HEK293 (cell line): ENCODE results near the gene ZSCAN9.

ENCODE experiments used
- BCL11B ChIP-seq: fragments of 450-650 bp; formaldehyde crosslinking; IDR thresholded peaks from 2 replicates; pipeline ENCODE4 v1.5.1; 2016; ENCODE audit warnings: low read depth, missing biosample characterization, missing genetic modification characterization
- GLIS1 ChIP-seq: fragments of 450-650 bp; formaldehyde crosslinking; IDR thresholded peaks from 2 replicates; pipeline ENCODE4 v1.5.1; 2016; ENCODE audit warnings: missing biosample characterization, missing genetic modification characterization
- HIC1 ChIP-seq: fragments of 450-650 bp; formaldehyde crosslinking; IDR thresholded peaks from 2 replicates; pipeline ENCODE4 v1.5.1; 2016; ENCODE audit warnings: missing biosample characterization, missing genetic modification characterization
- HOXA7 ChIP-seq: sonication (generic); formaldehyde crosslinking; IDR thresholded peaks from 2 replicates; pipeline ENCODE4 v1.8.1; 2022; ENCODE audit warnings: missing genetic modification reagents, borderline replicate concordance
- INSM2 ChIP-seq: fragments of 450-650 bp; formaldehyde crosslinking; IDR thresholded peaks from 2 replicates; pipeline ENCODE4 v1.5.1; 2016; ENCODE audit warnings: missing biosample characterization, missing genetic modification characterization
- PBX3 ChIP-seq: sonication (generic); formaldehyde crosslinking; IDR thresholded peaks from 2 replicates; pipeline ENCODE4 v1.8.1; 2022; ENCODE audit warnings: mild to moderate bottlenecking, moderate library complexity, missing genetic modification reagents
- ZBTB11 ChIP-seq: fragments of 450-650 bp; formaldehyde crosslinking; conservative IDR thresholded peaks from 2 replicates; pipeline ENCODE4 v1.5.1; 2016; ENCODE audit warnings: low read depth, missing biosample characterization, missing genetic modification characterization
- ZBTB21 ChIP-seq: fragments of 450-650 bp; formaldehyde crosslinking; IDR thresholded peaks from 2 replicates; pipeline ENCODE4 v1.5.1; 2017; ENCODE audit warnings: missing biosample characterization, missing genetic modification characterization
- ZBTB44 ChIP-seq: fragments of 450-650 bp; IDR thresholded peaks from 2 replicates; pipeline ENCODE4 v1.5.1; 2018; ENCODE audit warnings: missing biosample characterization, mild to moderate bottlenecking, missing genetic modification characterization
- ZBTB48 ChIP-seq: fragments of 450-650 bp; formaldehyde crosslinking; IDR thresholded peaks from 2 replicates; pipeline ENCODE4 v1.5.1; 2016; ENCODE audit warnings: missing biosample characterization, missing genetic modification characterization
- ZNF138 ChIP-seq: fragments of 450-650 bp; formaldehyde crosslinking; IDR thresholded peaks from 2 replicates; pipeline ENCODE4 v1.5.1; 2016; ENCODE audit warnings: missing biosample characterization, missing genetic modification characterization, borderline replicate concordance
- ZNF19 ChIP-seq: fragments of 450-650 bp; formaldehyde crosslinking; IDR thresholded peaks from 2 replicates; pipeline ENCODE4; 2016; ENCODE audit warnings: missing biosample characterization, missing genetic modification characterization, low read depth
- ZNF2 ChIP-seq: fragments of 450-650 bp; formaldehyde crosslinking; IDR thresholded peaks from 2 replicates; pipeline ENCODE4 v1.5.1; 2016; ENCODE audit warnings: missing biosample characterization, missing genetic modification characterization
- ZNF292 ChIP-seq: fragments of 450-650 bp; formaldehyde crosslinking; IDR thresholded peaks from 2 replicates; pipeline ENCODE4 v1.5.1; 2016; ENCODE audit warnings: low read depth, missing biosample characterization, missing genetic modification characterization, borderline replicate concordance
- ZNF311 ChIP-seq: fragments of 450-650 bp; formaldehyde crosslinking; IDR thresholded peaks from 2 replicates; pipeline ENCODE4 v1.5.1; 2017; ENCODE audit warnings: missing biosample characterization, missing genetic modification characterization, borderline replicate concordance
- ZNF488 ChIP-seq: fragments of 450-650 bp; formaldehyde crosslinking; IDR thresholded peaks from 2 replicates; pipeline ENCODE4 v1.5.1; 2016; ENCODE audit warnings: missing biosample characterization, missing genetic modification characterization
- ZNF521 ChIP-seq: fragments of 450-650 bp; formaldehyde crosslinking; IDR thresholded peaks from 2 replicates; pipeline ENCODE4 v1.5.1; 2017; ENCODE audit warnings: missing biosample characterization, mild to moderate bottlenecking, missing genetic modification characterization
- ZNF549 ChIP-seq: fragments of 450-650 bp; IDR thresholded peaks from 2 replicates; pipeline ENCODE4 v1.5.1; 2018; ENCODE audit warnings: missing biosample characterization, missing genetic modification characterization, mild to moderate bottlenecking, inconsistent platforms, moderate library complexity
- ZNF629 ChIP-seq: fragments of 450-650 bp; formaldehyde crosslinking; IDR thresholded peaks from 2 replicates; pipeline ENCODE4 v1.5.1; 2017; ENCODE audit warnings: missing biosample characterization, missing genetic modification characterization
- ZNF645 ChIP-seq: fragments of 450-650 bp; formaldehyde crosslinking; IDR thresholded peaks from 2 replicates; pipeline ENCODE4; 2016; ENCODE audit warnings: missing biosample characterization, missing genetic modification characterization
- ZNF654 ChIP-seq: fragments of 450-650 bp; formaldehyde crosslinking; IDR thresholded peaks from 2 replicates; pipeline ENCODE4 v1.5.1; 2016; ENCODE audit warnings: low read depth, missing biosample characterization, missing genetic modification characterization
- ZNF692 ChIP-seq: fragments of 450-650 bp; formaldehyde crosslinking; IDR thresholded peaks from 2 replicates; pipeline ENCODE4 v1.5.1; 2016; ENCODE audit warnings: missing biosample characterization, missing genetic modification characterization
- ZNF777 ChIP-seq: fragments of 450-650 bp; formaldehyde crosslinking; IDR thresholded peaks from 2 replicates; pipeline ENCODE4 v1.5.1; 2017; ENCODE audit warnings: missing biosample characterization, missing genetic modification characterization, borderline replicate concordance
- ZNF837 ChIP-seq: fragments of 450-650 bp; formaldehyde crosslinking; IDR thresholded peaks from 2 replicates; pipeline ENCODE4 v1.5.1; 2016; ENCODE audit warnings: missing biosample characterization, missing genetic modification characterization
- ZSCAN16 ChIP-seq: fragments of 450-650 bp; formaldehyde crosslinking; IDR thresholded peaks from 2 replicates; pipeline ENCODE4 v1.5.1; 2016; ENCODE audit warnings: missing biosample characterization, missing genetic modification characterization

The ZSCAN9 gene

GRCh38 chr6:28225056-28225834, at the start of gene ZSCAN9 (continued):
- no peak for TF ChIP-seq ZNF777
- TF ChIP-seq PBX3, result 0 out of 2 replicates have a peak, but pooled peaks have one; percentile 51
- TF ChIP-seq ZNF138, result no peak
- peak; percentile 83 for TF ChIP-seq ZNF692
- no peak for TF ChIP-seq ZNF292 (tag by site-specific recombination)
- TF ChIP-seq ZNF654 (tag by site-specific recombination), result no peak
- TF ChIP-seq ZNF521 (tag by site-specific recombination), result no peak
- TF ChIP-seq ZNF488 (tag by site-specific recombination), result no peak
- no peak for TF ChIP-seq ZNF19
- peak; percentile 53; the same call in 1 of the 2 replicates for TF ChIP-seq ZNF2
- TF ChIP-seq ZNF837 (tag by site-specific recombination), result no peak
- TF ChIP-seq ZBTB44 (tag by site-specific recombination), result no peak
- no peak; the same call in 1 of the 2 replicates for TF ChIP-seq INSM2
- TF ChIP-seq BCL11B (tag by site-specific recombination), result peak; percentile 35; the same call in 1 of the 2 replicates
- no peak for TF ChIP-seq HIC1 (tag by site-specific recombination)
- TF ChIP-seq ZNF629 (tag by site-specific recombination), result no peak; the same call in none of the 2 replicates
- TF ChIP-seq ZNF311, result no peak
- no peak for TF ChIP-seq GLIS1 (tag by site-specific recombination)
- no peak for TF ChIP-seq ZNF549 (tag by site-specific recombination)
- no peak for TF ChIP-seq HOXA7 (CRISPR knock-in tag)
- no peak; the same call in 1 of the 2 replicates for TF ChIP-seq ZBTB48 (tag by site-specific recombination)
- TF ChIP-seq ZNF645 (tag by site-specific recombination), result no peak
- TF ChIP-seq ZBTB11, result peak; percentile 98
- TF ChIP-seq ZBTB21 (tag by site-specific recombination), result peak; percentile 36; the same call in 1 of the 2 replicates
- no peak for TF ChIP-seq ZSCAN16 (tag by site-specific recombination)
